Lung (tissue), 12 donors: Measurements from ENCODE around the gene MYOT. TPM values are rescaled to one million over a fixed set of nuclear protein-coding genes. Genes with fewer than 3 reads are reported as not detected.

Experiments
- ATAC-seq: fragments of 200-7000 bp; cut with Tn5 transposase; one replicate; pipeline ENCODE4 v1.9.1; 2020; ENCODE audit warnings: moderate number of reproducible peaks; ENCODE audit not compliant: insufficient read depth, low FRiP score
- DNase-seq, 3 donors: peaks; one replicate each; pipeline ENCODE4 v3.0.0-alpha.2; 2013 to 2017
- H3K27ac ChIP-seq, 2 donors: one replicate each; pipeline ENCODE4 v1.5.1; 2013; ENCODE audit warnings: mild to moderate bottlenecking in 2 of 2, moderate library complexity in 2 of 2, control low read depth in 1 of 2, inconsistent platforms in 1 of 2, low read depth in 1 of 2, low read length in 1 of 2
- H3K27me3 ChIP-seq, 3 donors: one replicate each; pipeline ENCODE4 v1.5.1; 2013; ENCODE audit warnings: low read length in 2 of 3; ENCODE audit not compliant: control insufficient read depth in 3 of 3, insufficient read depth in 3 of 3
- H3K36me3 ChIP-seq, 4 donors: one replicate each; pipeline ENCODE4 v1.5.1; 2013; ENCODE audit warnings: low read length in 4 of 4, mild to moderate bottlenecking in 1 of 4, moderate library complexity in 1 of 4; ENCODE audit not compliant: control insufficient read depth in 4 of 4, insufficient read depth in 4 of 4
- H3K4me1 ChIP-seq, 5 donors: one replicate each; pipeline ENCODE4 v1.5.1; 2013; ENCODE audit warnings: low read length in 5 of 5, mild to moderate bottlenecking in 2 of 5, moderate library complexity in 1 of 5; ENCODE audit not compliant: control insufficient read depth in 5 of 5, insufficient read depth in 5 of 5
- H3K4me3 ChIP-seq: one replicate; pipeline ENCODE4 v1.5.1; 2013; ENCODE audit warnings: mild to moderate bottlenecking, control low read depth, moderate library complexity
- H3K9ac ChIP-seq, 2 donors: one replicate each; pipeline ENCODE4 v1.5.1; 2013; ENCODE audit warnings: low read length in 2 of 2, control low read depth in 1 of 2; ENCODE audit not compliant: insufficient read depth in 1 of 2
- H3K9me3 ChIP-seq, 4 donors: one replicate each; pipeline ENCODE4 v1.5.1; 2013; ENCODE audit warnings: low read length in 3 of 4, mild to moderate bottlenecking in 1 of 4, moderate library complexity in 1 of 4; ENCODE audit not compliant: control insufficient read depth in 4 of 4, insufficient read depth in 3 of 4
- WGBS, 2 donors: extraction: QIAGEN DNeasy Blood & Tissue Kit; methylation state at CpG; one replicate each; pipeline ENCODE4 v1.1.7; 2013; 5-methylcytosine and 5-hydroxymethylcytosine counted together
- polyA plus RNA-seq, 2 donors: library from polyadenylated mRNA; stranded (reverse); fragments of 200-250 nt; gene quantifications; one replicate each; pipeline ENCODE4 v1.2.1, GENCODE V29; 2013
- total RNA-seq, 2 donors: library from RNA; depleted of rRNA in 1 of 2; stranded (reverse); fragments of >200 nt in 1 of 2; gene quantifications; one replicate each; pipeline ENCODE4 v1.2.1, GENCODE V29; 2014 to 2021
- TF ChIP-seq, protein P1 (sequence below): IDR thresholded peaks from 2 replicates; pipeline ENCODE4 v1.5.1; 2012; ENCODE audit warnings: mild to moderate bottlenecking; ENCODE audit errors: control extremely low read depth, extremely low read depth
- donor health status: control.
- donor health status: control.
- donor health status: Bipolar disorder and iron deficiency.
- donor health status: healthy.
- donor health status: DM: yes; HTN: yes; CAD: no.

MYOT gene
- total and polyA plus RNA-seq, 4 donors: 0.44 to 0.61 (median 0.48) TPM; not detected in 1

DNA sequence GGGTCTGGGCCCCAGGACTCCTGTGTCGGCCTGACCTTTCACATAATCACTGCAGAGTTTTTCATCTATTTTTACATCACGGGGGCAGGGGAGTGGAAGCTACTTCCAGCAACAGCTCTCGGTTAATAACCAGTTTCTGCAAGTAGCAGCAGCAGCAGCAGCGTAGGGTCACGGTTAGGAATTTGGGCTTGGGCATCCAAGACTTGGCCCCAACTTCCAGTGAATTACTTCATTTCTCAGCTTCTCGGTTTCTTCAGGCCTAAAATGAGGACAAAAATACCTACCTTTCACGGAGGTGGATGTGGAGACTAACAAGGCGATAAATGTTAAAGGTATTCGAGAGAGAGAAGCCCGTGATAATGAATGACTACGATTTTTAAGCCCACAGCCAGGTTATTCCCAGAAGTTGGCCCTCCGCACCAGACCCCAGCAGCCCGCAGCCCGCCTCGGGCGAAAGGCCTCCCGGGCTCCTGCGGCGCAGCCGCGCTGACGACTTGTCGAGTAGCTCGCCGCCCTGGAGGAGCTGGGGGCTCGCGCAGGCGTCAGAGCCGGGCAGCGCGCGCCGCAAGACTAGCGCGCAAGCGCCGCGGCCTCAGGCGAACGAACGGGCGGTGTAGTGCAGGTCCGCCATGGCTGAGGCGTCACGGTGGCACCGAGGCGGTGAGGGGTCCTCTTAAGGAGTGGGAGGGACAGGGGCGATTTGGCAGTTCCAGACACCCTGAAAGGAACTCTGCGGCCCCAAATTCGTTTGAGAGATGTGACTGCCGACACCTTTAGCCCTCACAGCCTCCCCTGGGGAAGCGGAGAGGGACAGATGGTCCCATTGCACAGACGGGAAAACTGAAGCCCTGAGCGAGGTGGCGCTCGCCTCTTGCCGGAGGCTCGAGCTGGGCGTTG lies 21.5 kb downstream of the MYOT start, which contains the start of gene PKD2L2:
TSS of gene PKD2L2 (plus strand) at position 595 of the 897 bp plus-strand sequence. CDS start at position 630, 35 bp downstream.
- Histone ChIP-seq H3K4me1 (peaks cover 0 to 13% (median 0%) of the 10 kb centered on the region in 5 donors), H3K36me3 (no peaks in the 10 kb centered on the region), H3K27me3 (no peaks in the 10 kb centered on the region), H3K4me3 (peak within 1 kb of the TSS; percentile 58), H3K9me3 (peaks cover 0 to 3% (median 0%) of the 10 kb centered on the region in 4 donors), H3K27ac (peak within 1 kb of the TSS; percentile 89 to 91), H3K9ac (peak within 1 kb of the TSS; percentile 64 to 92)
- TF ChIP-seq, protein P1, sequence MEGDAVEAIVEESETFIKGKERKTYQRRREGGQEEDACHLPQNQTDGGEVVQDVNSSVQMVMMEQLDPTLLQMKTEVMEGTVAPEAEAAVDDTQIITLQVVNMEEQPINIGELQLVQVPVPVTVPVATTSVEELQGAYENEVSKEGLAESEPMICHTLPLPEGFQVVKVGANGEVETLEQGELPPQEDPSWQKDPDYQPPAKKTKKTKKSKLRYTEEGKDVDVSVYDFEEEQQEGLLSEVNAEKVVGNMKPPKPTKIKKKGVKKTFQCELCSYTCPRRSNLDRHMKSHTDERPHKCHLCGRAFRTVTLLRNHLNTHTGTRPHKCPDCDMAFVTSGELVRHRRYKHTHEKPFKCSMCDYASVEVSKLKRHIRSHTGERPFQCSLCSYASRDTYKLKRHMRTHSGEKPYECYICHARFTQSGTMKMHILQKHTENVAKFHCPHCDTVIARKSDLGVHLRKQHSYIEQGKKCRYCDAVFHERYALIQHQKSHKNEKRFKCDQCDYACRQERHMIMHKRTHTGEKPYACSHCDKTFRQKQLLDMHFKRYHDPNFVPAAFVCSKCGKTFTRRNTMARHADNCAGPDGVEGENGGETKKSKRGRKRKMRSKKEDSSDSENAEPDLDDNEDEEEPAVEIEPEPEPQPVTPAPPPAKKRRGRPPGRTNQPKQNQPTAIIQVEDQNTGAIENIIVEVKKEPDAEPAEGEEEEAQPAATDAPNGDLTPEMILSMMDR: no peak
- ATAC-seq (peak; percentile 99), DNase-seq (peak; percentile 90 to 94 (median 91))
- 17 to 20% methylated on average over 47 to 59 of the region's 59 CpGs for WGBS, 2 donors

DNA sequence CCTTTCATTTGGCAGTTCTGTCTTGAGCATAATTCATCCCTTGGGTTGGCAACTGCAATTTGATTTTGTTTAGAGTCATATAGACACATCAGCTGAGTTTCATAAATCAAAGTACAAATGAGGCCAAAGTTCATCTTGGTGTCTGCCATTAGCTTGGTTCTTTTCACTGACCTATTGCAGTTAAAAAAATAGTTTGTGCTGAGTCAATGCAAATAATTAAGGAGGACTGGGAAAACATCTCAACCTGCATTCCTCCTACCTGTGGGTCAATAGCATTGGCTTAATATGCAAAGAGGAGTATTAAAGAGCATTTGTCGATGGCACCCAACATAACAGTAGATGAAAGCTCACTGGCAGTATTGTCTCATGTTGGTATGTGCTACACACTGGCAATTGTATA lies 23.2 kb downstream of the MYOT start:
- WGBS, 2 donors: 71 to 92% methylated on average over 1 of the region's 1 CpG
- TF ChIP-seq, protein P1: no peak
- H3K9me3 ChIP-seq: peaks cover 0 to 3% (median 0%) of the 10 kb centered on the region in 4 donors
- peak overlapping the region in 1 of 2 donors; percentile 30 for H3K27ac ChIP-seq
- H3K4me3 ChIP-seq: no peak overlapping the region
- peaks cover 0 to 13% (median 0%) of the 10 kb centered on the region in 5 donors for H3K4me1 ChIP-seq
- no peak overlapping the region for H3K9ac ChIP-seq
- DNase-seq (no peak), ATAC-seq (no peak)
- no peaks in the 10 kb centered on the region for H3K27me3 ChIP-seq
- H3K36me3 ChIP-seq: no peaks in the 10 kb centered on the region

DNA sequence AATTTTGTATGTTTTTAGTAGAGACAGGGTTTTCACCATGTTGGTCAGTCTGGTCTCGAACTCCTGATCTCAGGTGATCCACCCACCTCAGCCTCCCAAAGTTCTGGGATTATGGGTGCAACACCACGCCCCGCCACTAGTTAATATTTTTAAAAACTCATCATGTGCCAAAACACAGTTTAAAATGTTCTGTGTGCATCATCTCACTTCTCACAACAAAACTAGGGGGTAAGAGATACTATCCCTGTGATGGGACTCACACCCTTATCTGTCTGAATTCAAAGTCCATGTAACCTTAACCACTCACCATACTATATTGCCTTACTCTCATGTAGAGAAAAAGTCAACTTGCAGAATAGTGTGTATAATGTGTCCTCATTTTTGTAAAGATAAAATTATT lies 24.2 kb downstream of the MYOT start:
- Histone ChIP-seq H3K27me3 (no peaks in the 10 kb centered on the region), H3K36me3 (no peaks in the 10 kb centered on the region), H3K27ac (peak overlapping the region in 1 of 2 donors; percentile 23), H3K4me1 (peaks cover 0 to 13% (median 0%) of the 10 kb centered on the region in 5 donors), H3K9ac (no peak overlapping the region), H3K4me3 (no peak overlapping the region), H3K9me3 (peaks cover 0 to 3% (median 0%) of the 10 kb centered on the region in 4 donors)
- WGBS, 2 donors: 95 to 100% methylated on average over 3 of the region's 3 CpGs
- ATAC-seq (no peak), DNase-seq (no peak)
- TF ChIP-seq, protein P1: no peak
